Left ventricle myocardium inferior (tissue), 1 donor: Measurements from ENCODE around the gene EFHD2. TPM values are rescaled to one million over a fixed set of nuclear protein-coding genes. Genes with fewer than 3 reads are reported as not detected.

Experiments used
- DNase-seq: peaks from one replicate; pipeline ENCODE4 v3.0.0-alpha.2; 2020
- H3K27ac ChIP-seq: fragments of 200-600 bp; replicated peaks from 2 replicates; pipeline ENCODE4 v1.8.0; 2021
- H3K27me3 ChIP-seq: fragments of 200-600 bp; 2 replicates; pipeline ENCODE4 v1.8.0; 2021; ENCODE audit warnings: low read depth
- H3K36me3 ChIP-seq: fragments of 200-600 bp; 2 replicates; pipeline ENCODE4 v1.8.0; 2021
- H3K4me1 ChIP-seq: fragments of 200-600 bp; 2 replicates; pipeline ENCODE4 v1.8.0; 2021
- H3K4me3 ChIP-seq: fragments of 200-600 bp; 2 replicates; pipeline ENCODE4 v1.8.0; 2021; ENCODE audit warnings: mild to moderate bottlenecking, moderate library complexity
- H3K9me3 ChIP-seq: fragments of 200-600 bp; replicated peaks from 2 replicates; pipeline ENCODE4 v1.8.0; 2021
- intact Hi-C: fragments of 100-400 bp; cut with micrococcal nuclease; formaldehyde crosslinking; loops from one replicate; pipeline ENCODE4 v1.11.0; 2022
- total RNA-seq: library from RNA; stranded (reverse); fragmentation: NEBNext Ultra II Directional; extraction: Animal tissue kit (Norgen Biotek cat#: 25700); gene quantifications from one replicate; pipeline ENCODE4 v1.2.1, GENCODE V29; 2021
- TF ChIP-seq, protein P1 (sequence below): fragments of 200-600 bp; IDR thresholded peaks from 2 replicates; pipeline ENCODE4 v1.8.0; 2021; ENCODE audit warnings: antibody characterized with exemption, mild to moderate bottlenecking, borderline replicate concordance
- donor health status: DM: no; HTN: yes; CAD: no; lungs with severe emphysema.

The EFHD2 gene
- total RNA-seq, 1 donor from 2014 or later: 15.0 TPM

DNA sequence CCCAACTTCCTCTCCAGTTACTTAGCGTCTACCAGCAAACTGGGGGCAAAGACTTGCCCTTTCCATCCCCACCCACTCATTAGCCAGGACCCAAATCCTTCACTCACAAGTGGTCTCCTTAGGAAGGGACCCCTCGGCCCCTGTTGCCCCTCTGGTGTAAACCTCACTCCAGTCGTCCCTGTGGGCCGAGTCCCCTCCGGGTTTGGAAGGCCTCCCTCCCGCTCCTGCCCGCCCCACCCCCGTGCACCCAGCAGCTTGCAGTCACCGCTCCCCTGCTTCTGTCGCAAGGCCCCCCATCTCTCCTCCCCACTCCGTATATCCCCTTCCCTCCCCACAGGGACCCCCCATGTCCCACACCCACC is 1.2 kb downstream of the EFHD2 start:
- H3K9me3 ChIP-seq: no peaks in the 10 kb centered on the region
- no peak for DNase-seq
- no peaks in the 10 kb centered on the region for H3K27me3 ChIP-seq
- TF ChIP-seq, protein P1, sequence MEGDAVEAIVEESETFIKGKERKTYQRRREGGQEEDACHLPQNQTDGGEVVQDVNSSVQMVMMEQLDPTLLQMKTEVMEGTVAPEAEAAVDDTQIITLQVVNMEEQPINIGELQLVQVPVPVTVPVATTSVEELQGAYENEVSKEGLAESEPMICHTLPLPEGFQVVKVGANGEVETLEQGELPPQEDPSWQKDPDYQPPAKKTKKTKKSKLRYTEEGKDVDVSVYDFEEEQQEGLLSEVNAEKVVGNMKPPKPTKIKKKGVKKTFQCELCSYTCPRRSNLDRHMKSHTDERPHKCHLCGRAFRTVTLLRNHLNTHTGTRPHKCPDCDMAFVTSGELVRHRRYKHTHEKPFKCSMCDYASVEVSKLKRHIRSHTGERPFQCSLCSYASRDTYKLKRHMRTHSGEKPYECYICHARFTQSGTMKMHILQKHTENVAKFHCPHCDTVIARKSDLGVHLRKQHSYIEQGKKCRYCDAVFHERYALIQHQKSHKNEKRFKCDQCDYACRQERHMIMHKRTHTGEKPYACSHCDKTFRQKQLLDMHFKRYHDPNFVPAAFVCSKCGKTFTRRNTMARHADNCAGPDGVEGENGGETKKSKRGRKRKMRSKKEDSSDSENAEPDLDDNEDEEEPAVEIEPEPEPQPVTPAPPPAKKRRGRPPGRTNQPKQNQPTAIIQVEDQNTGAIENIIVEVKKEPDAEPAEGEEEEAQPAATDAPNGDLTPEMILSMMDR: no peak
- H3K4me3 ChIP-seq: peak overlapping the region; percentile 95
- H3K27ac ChIP-seq: peak overlapping the region; percentile 78
- peaks cover 81% of the 10 kb centered on the region for H3K4me1 ChIP-seq
- intact Hi-C loops: no loop called here
- H3K36me3 ChIP-seq: no peaks in the 10 kb centered on the region

DNA sequence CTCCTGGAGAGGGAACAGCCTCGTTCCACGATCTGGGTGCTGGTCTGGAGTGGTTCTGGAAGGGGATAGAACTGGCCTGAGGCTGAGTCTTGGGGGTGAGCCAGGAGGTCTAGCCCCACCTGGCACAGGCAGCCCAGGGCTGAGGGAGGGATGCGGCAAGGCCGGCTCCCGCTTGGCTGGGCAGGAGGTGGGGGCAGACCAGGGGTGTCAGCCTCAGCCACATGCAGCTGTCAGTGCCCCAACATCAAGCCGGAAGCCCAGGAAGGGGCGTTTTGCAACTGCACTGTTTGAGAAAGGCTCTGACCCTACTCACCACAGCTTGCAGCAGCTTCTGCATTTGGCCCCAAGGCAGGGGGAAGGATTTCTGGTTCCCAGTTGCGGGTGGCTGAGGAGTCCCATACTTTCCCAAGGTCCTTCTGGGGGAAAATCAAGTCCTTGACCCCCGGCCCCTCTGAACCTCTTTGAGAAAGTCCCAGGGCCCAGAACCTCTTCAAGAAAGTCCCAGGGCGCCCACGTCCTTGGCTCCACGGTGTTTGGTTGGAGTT is 2.0 kb downstream of the EFHD2 start:
- H3K4me1 ChIP-seq: peaks cover 88% of the 10 kb centered on the region
- TF ChIP-seq, protein P1: no peak
- intact Hi-C loops: no loop called here
- peak overlapping the region; percentile 78 for H3K27ac ChIP-seq
- H3K27me3 ChIP-seq: no peaks in the 10 kb centered on the region
- H3K9me3 ChIP-seq: no peaks in the 10 kb centered on the region
- H3K36me3 ChIP-seq: no peaks in the 10 kb centered on the region
- peak overlapping the region; percentile 95 for H3K4me3 ChIP-seq
- DNase-seq: peak; percentile 56

DNA sequence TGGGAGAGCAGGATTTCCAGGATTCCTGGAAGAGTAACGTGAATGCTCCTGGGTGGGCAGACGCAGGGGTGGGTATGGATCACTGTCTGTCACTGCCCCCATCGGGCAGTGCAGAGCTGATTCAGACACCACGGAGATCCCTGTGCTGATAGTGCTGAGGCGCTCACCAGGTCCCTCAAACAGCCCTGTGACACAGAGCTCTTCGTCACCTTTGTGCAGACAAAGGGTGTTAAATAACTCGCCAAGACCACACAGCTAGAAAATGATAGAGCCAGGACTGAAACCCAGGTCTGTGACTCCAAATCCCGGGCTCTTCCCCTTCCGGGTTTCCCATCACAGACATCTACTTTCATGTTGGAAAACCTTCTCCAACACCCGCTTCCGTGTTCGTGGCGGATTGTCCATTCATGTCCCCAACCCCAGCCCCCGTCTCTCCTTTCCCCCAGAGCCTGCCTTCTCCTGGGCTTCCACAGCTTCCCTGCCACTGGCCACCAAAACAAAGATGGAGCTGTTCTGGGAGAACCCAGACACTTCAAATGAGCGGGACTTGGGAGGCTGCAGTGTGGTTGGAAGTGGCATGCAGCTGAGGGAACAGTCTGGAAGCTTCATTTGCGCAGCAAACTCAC is 2.6 kb downstream of the EFHD2 start:
- Histone ChIP-seq H3K4me3 (peak overlapping the region; percentile 95), H3K9me3 (no peaks in the 10 kb centered on the region), H3K27me3 (no peaks in the 10 kb centered on the region), H3K27ac (peak overlapping the region; percentile 78), H3K4me1 (peaks cover 88% of the 10 kb centered on the region), H3K36me3 (no peaks in the 10 kb centered on the region)
- intact Hi-C loops: no loop called here
- TF ChIP-seq, protein P1: no peak
- DNase-seq: no peak

DNA sequence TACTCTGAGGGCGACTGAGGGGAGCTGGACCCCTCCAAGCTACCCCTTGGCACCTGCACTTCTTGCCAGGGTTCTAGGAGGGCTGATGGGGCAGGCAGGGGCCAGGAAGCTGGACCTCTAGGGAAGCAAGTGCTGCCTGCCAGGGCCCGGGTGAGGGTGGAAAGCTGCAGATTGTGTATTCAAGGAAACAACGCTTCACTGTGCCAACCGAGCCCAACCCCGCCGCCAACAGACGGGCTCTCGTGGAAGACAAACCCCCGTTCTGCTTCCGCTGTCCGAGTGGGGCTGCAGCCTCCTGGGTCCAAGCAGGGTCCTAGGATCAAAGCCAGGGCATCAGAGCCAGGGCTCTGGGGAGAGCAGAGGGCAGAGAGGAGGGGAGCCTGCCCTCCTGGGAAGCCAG is 3.2 kb downstream of the EFHD2 start:
- TF ChIP-seq, protein P1: no peak
- no peaks in the 10 kb centered on the region for H3K27me3 ChIP-seq
- peaks cover 88% of the 10 kb centered on the region for H3K4me1 ChIP-seq
- no peak for DNase-seq
- no peaks in the 10 kb centered on the region for H3K9me3 ChIP-seq
- no peaks in the 10 kb centered on the region for H3K36me3 ChIP-seq
- peak overlapping the region; percentile 78 for H3K27ac ChIP-seq
- intact Hi-C loops: no loop called here
- peak overlapping the region; percentile 95 for H3K4me3 ChIP-seq

DNA sequence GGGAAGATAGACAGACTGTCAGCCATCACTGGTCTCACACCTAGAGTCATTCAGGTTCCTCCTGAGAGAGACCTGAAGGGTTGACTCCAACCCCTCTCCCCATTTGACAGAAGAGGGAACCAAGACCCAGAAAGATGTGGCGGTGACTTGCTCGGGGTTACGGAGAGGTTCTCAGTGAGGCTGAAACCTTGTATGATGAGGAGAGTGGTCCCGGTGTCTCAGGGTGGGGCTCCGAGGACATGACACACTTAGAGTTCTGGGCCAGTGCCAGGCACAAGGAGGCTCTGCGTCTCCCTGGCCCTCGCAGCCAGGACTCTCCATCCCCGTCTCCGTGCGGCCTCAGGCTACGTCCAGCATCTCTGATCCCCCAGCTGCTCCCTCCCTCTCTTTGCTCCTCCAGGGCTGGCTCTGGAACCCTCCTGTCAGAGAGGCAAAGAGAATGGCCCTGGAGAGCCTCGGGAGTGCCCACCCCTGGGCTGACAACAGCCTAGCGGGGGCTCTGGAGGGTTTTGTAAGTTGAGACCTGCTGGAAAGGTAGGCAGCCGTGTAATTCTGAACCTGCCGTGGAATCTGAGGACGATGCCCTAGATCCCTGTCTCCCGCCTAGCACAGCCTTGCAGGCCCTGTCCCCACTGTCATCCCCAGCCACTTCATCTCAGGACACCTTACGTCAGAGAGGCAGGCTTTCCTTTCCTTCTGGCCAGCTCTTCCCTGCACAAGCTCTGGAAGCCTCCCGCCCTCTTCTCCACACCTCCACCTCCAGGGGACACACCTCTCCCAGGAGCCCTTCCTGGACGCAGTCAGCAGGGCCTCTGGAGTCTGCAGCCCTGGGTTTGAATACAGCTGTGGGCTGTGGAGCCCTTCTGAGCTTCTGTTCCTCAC is 4.1 kb downstream of the EFHD2 start:
- H3K27ac ChIP-seq: peak overlapping the region; percentile 83
- H3K36me3 ChIP-seq: no peaks in the 10 kb centered on the region
- H3K4me3 ChIP-seq: no peak overlapping the region
- no peaks in the 10 kb centered on the region for H3K9me3 ChIP-seq
- intact Hi-C loops: no loop called here
- TF ChIP-seq, protein P1: no peak
- no peaks in the 10 kb centered on the region for H3K27me3 ChIP-seq
- H3K4me1 ChIP-seq: peaks cover 96% of the 10 kb centered on the region
- no peak for DNase-seq
